Thymus (tissue), 11 donors: ENCODE data around the gene PHC2. TPM values are rescaled to one million over a fixed set of nuclear protein-coding genes. Genes with fewer than 3 reads are reported as not detected.

Source experiments
- DNase-seq, 9 donors: peaks; one replicate each; pipeline ENCODE4 v3.0.0-alpha.2; 2013; ENCODE audit warnings: low spot score in 9 of 9, low read depth in 6 of 9, missing footprints in 1 of 9
- H3K27ac ChIP-seq, 2 donors: one replicate each; pipeline ENCODE4 v1.5.1; 2013; ENCODE audit warnings: control low read depth in 1 of 2, low read depth in 1 of 2, low read length in 1 of 2, mild to moderate bottlenecking in 1 of 2, moderate library complexity in 1 of 2
- H3K27me3 ChIP-seq, 2 donors: one replicate each; pipeline ENCODE4 v1.5.1; 2013; ENCODE audit warnings: low read length in 1 of 2; ENCODE audit not compliant: control insufficient read depth in 2 of 2, insufficient read depth in 1 of 2
- H3K36me3 ChIP-seq, 2 donors: one replicate each; pipeline ENCODE4 v1.5.1; 2013; ENCODE audit warnings: low read length in 1 of 2, mild to moderate bottlenecking in 1 of 2, moderate library complexity in 1 of 2; ENCODE audit not compliant: control insufficient read depth in 2 of 2, insufficient read depth in 2 of 2
- H3K4me1 ChIP-seq, 2 donors: one replicate each; pipeline ENCODE4 v1.5.1; 2013; ENCODE audit warnings: low read length in 2 of 2; ENCODE audit not compliant: control insufficient read depth in 2 of 2, insufficient read depth in 2 of 2
- H3K4me3 ChIP-seq, 2 donors: one replicate each; pipeline ENCODE4 v1.5.1; 2013; ENCODE audit warnings: low read length in 2 of 2, control low read depth in 1 of 2, mild to moderate bottlenecking in 1 of 2
- H3K9me3 ChIP-seq, 2 donors: one replicate each; pipeline ENCODE4 v1.5.1; 2013; ENCODE audit warnings: low read length in 1 of 2, mild to moderate bottlenecking in 1 of 2; ENCODE audit not compliant: control insufficient read depth in 2 of 2, insufficient read depth in 1 of 2
- WGBS: extraction: QIAGEN DNeasy Blood & Tissue Kit; methylation state at CpG from one replicate; pipeline ENCODE4 v1.1.7; 2013; 5-methylcytosine and 5-hydroxymethylcytosine counted together
- polyA plus RNA-seq: library from polyadenylated mRNA; stranded (reverse); fragments of 200-250 nt; gene quantifications from one replicate; pipeline ENCODE4 v1.2.3, GENCODE V29; 2013
- total RNA-seq: library from RNA; stranded (reverse); fragments of 120-200 nt; gene quantifications from one replicate; pipeline ENCODE4 v1.2.4, GENCODE V29; 2013
- donor health status: healthy.

PHC2 gene
- total and polyA plus RNA-seq, 2 donors, result 35.0 to 79.0 TPM

DNA sequence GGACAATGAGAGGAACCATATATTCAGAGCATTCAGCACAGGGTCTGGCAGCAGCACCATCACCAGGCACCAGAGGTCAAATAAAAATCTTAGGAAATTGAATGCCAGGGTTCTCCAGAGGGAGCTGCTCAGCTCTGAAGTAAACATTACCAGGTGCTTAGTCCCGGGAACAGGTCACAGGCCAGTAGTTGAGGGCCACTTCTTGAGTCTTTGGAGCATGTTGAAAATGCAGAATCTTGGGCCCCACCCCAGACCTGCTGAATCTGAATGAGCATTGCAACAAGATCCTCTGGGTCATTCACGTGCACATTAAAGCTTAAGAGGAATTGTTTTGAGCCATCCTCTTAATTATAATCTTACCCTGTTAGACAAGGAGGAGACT is 33.8 kb downstream of the PHC2 start:
- H3K27ac ChIP-seq, result no peak overlapping the region
- no peak for DNase-seq
- no peaks in the 10 kb centered on the region for H3K36me3 ChIP-seq
- H3K4me1 ChIP-seq, result peaks cover 0 to 11% of the 10 kb centered on the region in 2 donors
- WGBS, result 95% methylated on average over 2 of the region's 2 CpGs
- H3K9me3 ChIP-seq, result no peaks in the 10 kb centered on the region
- H3K27me3 ChIP-seq, result no peaks in the 10 kb centered on the region
- H3K4me3 ChIP-seq, result no peak overlapping the region

GRCh38 chr1:33396188-33397124 is 34.4 kb downstream of the PHC2 start:
- Histone ChIP-seq H3K4me1 (peaks cover 0 to 11% of the 10 kb centered on the region in 2 donors), H3K36me3 (no peaks in the 10 kb centered on the region), H3K27ac (no peak overlapping the region), H3K9me3 (no peaks in the 10 kb centered on the region), H3K4me3 (no peak overlapping the region), H3K27me3 (no peaks in the 10 kb centered on the region)
- peak in 2 of 9 donors; percentile 15 to 22 for DNase-seq
- WGBS, result 24% methylated on average over 10 of the region's 10 CpGs

DNA sequence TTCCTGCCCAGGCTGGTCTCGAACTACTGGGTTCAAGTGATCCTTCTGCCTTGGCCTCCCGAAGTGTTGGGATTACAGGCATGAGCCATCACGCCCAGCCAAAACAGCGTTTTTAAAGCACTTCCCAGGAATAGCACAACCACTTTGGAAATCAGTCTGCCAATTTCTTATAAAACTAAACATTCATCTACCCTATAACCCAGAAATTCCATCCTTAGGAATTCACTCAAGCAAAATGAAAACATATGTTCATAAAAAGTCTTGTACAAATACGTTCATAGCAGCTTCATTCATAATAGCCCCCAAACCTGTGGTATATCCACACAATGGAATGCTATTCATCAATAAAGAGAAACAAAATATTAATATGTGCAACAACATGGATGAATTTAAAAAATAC is 36.1 kb downstream of the PHC2 start:
- no peak overlapping the region for H3K27ac ChIP-seq

GRCh38 chr1:33393991-33394390 is 36.9 kb downstream of the PHC2 start:
- Histone ChIP-seq H3K9me3 (no peaks in the 10 kb centered on the region), H3K36me3 (no peaks in the 10 kb centered on the region), H3K27ac (no peak overlapping the region), H3K27me3 (no peaks in the 10 kb centered on the region), H3K4me3 (no peak overlapping the region), H3K4me1 (peaks cover 0 to 11% of the 10 kb centered on the region in 2 donors)
- no peak for DNase-seq

More for the DNA sequence above, 36.1 kb downstream of the PHC2 start:
- no peak for DNase-seq
- no peaks in the 10 kb centered on the region for H3K27me3 ChIP-seq
- no peaks in the 10 kb centered on the region for H3K36me3 ChIP-seq
- no peaks in the 10 kb centered on the region for H3K9me3 ChIP-seq
- no peak overlapping the region for H3K4me3 ChIP-seq
- H3K4me1 ChIP-seq, result peaks cover 0 to 11% of the 10 kb centered on the region in 2 donors
- 84% methylated on average over 5 of the region's 5 CpGs for WGBS

DNA sequence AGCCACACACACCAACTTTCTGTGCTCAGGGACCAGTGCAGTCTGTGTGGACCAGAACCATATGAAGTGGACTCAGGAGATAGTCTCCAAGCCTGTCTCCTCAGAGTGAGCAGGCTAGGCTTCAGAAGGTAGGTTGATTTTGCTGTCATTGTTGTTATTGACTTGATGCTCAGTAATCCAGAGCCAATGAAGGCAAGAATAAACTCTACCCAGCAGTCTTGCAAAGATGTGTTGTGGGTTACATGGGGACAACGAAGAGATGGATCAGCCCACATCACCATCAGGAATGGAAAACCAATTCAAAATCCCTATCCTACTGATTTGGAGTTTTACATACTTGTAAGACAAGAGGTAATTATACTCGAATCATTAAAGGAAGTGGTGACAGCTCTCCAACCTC is 37.4 kb downstream of the PHC2 start:
- Histone ChIP-seq H3K27ac (no peak overlapping the region), H3K27me3 (no peaks in the 10 kb centered on the region), H3K36me3 (no peaks in the 10 kb centered on the region), H3K4me3 (no peak overlapping the region), H3K9me3 (no peaks in the 10 kb centered on the region), H3K4me1 (peaks cover 0 to 11% of the 10 kb centered on the region in 2 donors)
- DNase-seq, result no peak
- 56% methylated on average over 2 of the region's 2 CpGs for WGBS

GRCh38 chr1:33392639-33393038 is 38.3 kb downstream of the PHC2 start:
- Histone ChIP-seq H3K27ac (no peak overlapping the region), H3K4me3 (no peak overlapping the region), H3K4me1 (peaks cover 0 to 11% of the 10 kb centered on the region in 2 donors), H3K27me3 (no peaks in the 10 kb centered on the region), H3K36me3 (no peaks in the 10 kb centered on the region), H3K9me3 (no peaks in the 10 kb centered on the region)
- WGBS, result 76% methylated on average over 3 of the region's 3 CpGs
- no peak for DNase-seq

DNA sequence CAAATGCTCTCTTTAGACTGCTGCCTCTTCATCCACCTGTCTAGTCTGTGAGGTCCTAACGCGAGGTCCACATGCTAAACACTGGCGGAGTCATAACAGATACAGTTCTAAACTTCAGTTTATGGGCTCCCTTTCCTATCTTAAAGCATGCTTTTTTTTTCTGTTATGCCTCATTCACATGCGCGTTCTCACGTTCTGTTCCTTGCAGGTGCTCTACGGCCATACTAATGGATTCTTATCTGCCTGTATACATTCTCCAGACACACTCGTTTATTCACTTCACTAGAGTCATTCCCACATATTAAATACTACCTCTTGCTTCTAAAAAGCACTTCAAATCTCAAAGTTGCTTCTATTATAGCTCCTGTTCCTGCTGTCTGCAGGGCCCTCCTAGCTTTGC is 38.7 kb downstream of the PHC2 start:
- no peaks in the 10 kb centered on the region for H3K9me3 ChIP-seq
- H3K27ac ChIP-seq, result no peak overlapping the region
- H3K36me3 ChIP-seq, result no peaks in the 10 kb centered on the region
- 95% methylated on average over 8 of the region's 8 CpGs for WGBS
- H3K4me3 ChIP-seq, result no peak overlapping the region
- no peaks in the 10 kb centered on the region for H3K27me3 ChIP-seq
- no peak for DNase-seq
- H3K4me1 ChIP-seq, result peaks cover 0 to 8% of the 10 kb centered on the region in 2 donors

DNA sequence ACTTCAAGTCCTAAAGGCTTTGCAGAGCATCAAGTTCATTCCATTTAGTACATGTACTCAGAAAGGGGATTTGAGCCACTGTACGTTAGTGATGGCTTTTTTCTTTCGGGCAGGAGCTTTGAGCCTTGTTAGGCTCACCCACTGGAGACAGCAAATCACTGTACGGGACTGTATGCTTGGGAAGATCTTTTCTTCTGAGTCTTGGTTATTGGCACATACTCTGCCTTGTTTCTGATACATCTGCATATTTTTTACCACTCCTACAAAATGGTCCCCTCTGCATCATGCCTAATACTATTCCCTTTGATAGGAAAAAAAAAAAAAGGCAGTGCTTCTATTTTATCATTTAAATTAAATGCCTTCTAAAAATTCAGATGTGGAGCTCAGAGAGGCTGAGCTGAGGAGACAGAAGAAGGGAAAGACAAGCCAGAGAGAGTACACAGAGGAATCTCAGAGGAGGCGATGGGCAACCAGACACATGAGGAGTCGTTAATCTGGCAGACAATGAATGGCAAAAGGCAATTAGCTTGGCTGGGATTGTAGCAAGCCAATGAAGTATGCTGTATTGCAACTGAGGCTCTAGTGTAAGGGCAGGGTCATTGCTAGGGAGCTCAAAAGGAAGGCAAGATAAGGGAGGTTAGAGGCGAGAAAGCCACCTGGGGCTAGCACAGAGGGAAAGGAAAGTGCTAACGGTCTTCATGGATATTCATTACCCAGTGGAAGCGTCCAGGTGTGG is 39.4 kb downstream of the PHC2 start:
- DNase-seq, result no peak
- WGBS, result 96% methylated on average over 8 of the region's 8 CpGs

DNA sequence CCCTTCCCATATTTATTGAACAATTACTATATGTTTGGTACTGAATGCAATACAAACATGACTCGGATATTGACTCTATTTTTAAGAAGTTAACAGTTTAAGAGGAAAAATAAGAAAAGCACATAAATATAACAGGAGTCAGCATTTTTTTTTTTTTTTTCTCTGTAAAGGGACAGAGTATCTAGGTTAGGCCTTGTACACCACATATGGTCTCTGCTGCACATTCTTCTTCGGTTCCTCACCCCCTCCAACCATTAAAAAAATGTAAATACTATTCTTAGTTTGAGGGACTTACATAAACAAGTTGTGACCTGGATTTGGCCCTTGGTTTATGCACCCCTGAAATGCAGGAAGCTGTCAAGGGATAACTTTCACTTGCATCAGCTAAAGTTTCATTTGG is 40.4 kb downstream of the PHC2 start:
- Histone ChIP-seq H3K4me1 (no peaks in the 10 kb centered on the region), H3K4me3 (no peak overlapping the region), H3K9me3 (no peaks in the 10 kb centered on the region), H3K36me3 (no peaks in the 10 kb centered on the region), H3K27ac (no peak overlapping the region), H3K27me3 (no peaks in the 10 kb centered on the region)
- WGBS, result 86% methylated on average over 2 of the region's 2 CpGs
- DNase-seq, result no peak

More for the DNA sequence above, 39.4 kb downstream of the PHC2 start:
- Histone ChIP-seq H3K36me3 (no peaks in the 10 kb centered on the region), H3K27ac (no peak overlapping the region), H3K4me1 (peaks cover 0 to under 1% of the 10 kb centered on the region in 2 donors), H3K27me3 (no peaks in the 10 kb centered on the region), H3K4me3 (no peak overlapping the region), H3K9me3 (no peaks in the 10 kb centered on the region)
